Measurements from ENCODE around the gene PRKG1.

PRKG1 gene

DNA sequence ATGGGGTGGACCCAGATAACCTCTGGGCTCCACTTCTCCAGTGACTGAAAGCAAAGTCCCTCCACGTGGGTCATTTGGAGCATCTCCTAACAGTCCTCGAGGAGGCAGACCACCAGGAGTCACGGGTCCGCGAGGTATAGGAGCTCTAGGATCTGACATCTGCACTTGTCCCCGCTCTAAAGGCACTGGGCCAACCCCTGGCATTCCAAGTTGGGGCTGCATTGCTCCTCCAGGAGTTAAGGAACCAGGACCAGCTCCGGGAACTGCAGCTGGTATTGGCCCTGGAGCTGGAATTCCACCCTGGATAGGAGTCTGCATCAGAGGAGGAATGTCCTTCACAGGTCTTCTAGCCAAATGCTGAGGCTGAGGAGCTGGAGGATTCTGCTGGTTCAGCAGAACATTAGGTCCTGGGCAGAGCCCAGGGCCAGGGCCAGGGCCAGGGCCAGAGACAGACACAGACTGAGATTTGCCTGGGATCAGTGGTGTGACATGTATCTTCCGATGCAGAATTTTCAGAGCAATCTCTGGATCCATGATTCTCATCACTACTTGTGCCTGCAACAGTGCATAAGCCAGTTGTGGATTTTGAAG is 624.3 kb downstream of the PRKG1 start:
- Histone ChIP-seq H3K9me3 (ENCODE audit: insufficient read depth, low read length, severe bottlenecking) (peaks cover 3% of the 10 kb centered on the region), H4K20me1 (ENCODE audit: insufficient read depth, low read length) (peaks cover 28% of the 10 kb centered on the region), H3K4me2 (ENCODE audit: insufficient read depth, low read length) (peak overlapping the region; percentile 88), H3K9ac (ENCODE audit: low read depth, low read length) (peak overlapping the region; percentile 76), H3K27me3 (ENCODE audit: insufficient read depth, low read length, poor library complexity) (no peaks in the 10 kb centered on the region), H3K36me3 (ENCODE audit: insufficient read depth, low read length) (peaks cover 26% of the 10 kb centered on the region), H3K79me2 (ENCODE audit: insufficient read depth, low read length) (peaks cover 34% of the 10 kb centered on the region), H3K27ac (ENCODE audit: low read length) (peak overlapping the region; percentile 100), H3K4me3 (ENCODE audit: low read depth in 1 of 2, low read length in 2 of 2) (peak overlapping the region; percentile 65 to 86), H2AFZ (ENCODE audit: low read depth, low read length) (peak overlapping the region; percentile 99), H3K4me1 (ENCODE audit: insufficient read depth, low read length) (peaks cover 34% of the 10 kb centered on the region)
- TF ChIP-seq EZH2 (IDR thresholded peaks at IDR 0.05; ENCODE audit: borderline replicate concordance, low read depth, low read length, severe bottlenecking) = no peak
- no peak for TF ChIP-seq CTCF (IDR thresholded peaks at IDR 0.05; ENCODE audit: borderline replicate concordance, extremely low read depth, low read length, poor library complexity, severe bottlenecking)
- DNase-seq = no peak
- no peak for ATAC-seq (ENCODE audit: insufficient read depth, low read depth)

DNA sequence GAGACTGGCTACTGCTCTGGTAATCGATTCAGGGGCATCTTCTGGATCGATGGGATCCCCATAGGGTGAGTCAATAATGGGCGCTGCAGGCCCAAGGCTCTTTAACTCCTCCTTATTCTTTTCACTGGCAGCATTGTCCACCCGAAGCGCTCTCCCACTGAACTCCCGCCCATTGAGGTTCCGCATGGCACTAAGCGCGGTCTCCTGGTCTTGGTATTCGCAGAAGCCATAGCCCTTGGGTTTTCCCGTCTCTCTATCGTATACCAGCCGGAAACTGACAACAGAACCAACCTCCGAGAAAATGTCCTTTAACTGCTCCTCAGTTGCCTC is 624.8 kb downstream of the PRKG1 start:
- Histone ChIP-seq H3K79me2 (ENCODE audit: insufficient read depth, low read length) (peaks cover 34% of the 10 kb centered on the region), H3K27me3 (ENCODE audit: insufficient read depth, low read length, poor library complexity) (no peaks in the 10 kb centered on the region), H3K9me3 (ENCODE audit: insufficient read depth, low read length, severe bottlenecking) (peaks cover 3% of the 10 kb centered on the region), H3K4me3 (ENCODE audit: low read depth in 1 of 2, low read length in 2 of 2) (peak overlapping the region; percentile 65 to 86), H3K36me3 (ENCODE audit: insufficient read depth, low read length) (peaks cover 26% of the 10 kb centered on the region), H2AFZ (ENCODE audit: low read depth, low read length) (peak overlapping the region; percentile 99), H4K20me1 (ENCODE audit: insufficient read depth, low read length) (peaks cover 28% of the 10 kb centered on the region), H3K4me1 (ENCODE audit: insufficient read depth, low read length) (peaks cover 34% of the 10 kb centered on the region), H3K27ac (ENCODE audit: low read length) (peak overlapping the region; percentile 100), H3K9ac (ENCODE audit: low read depth, low read length) (peak overlapping the region; percentile 76), H3K4me2 (ENCODE audit: insufficient read depth, low read length) (peak overlapping the region; percentile 88)
- TF ChIP-seq CTCF (IDR thresholded peaks at IDR 0.05; ENCODE audit: borderline replicate concordance, extremely low read depth, low read length, poor library complexity, severe bottlenecking) (no peak), EZH2 (IDR thresholded peaks at IDR 0.05; ENCODE audit: borderline replicate concordance, low read depth, low read length, severe bottlenecking) (no peak)
- DNase-seq (no peak), ATAC-seq (ENCODE audit: insufficient read depth, low read depth) (peak; percentile 39)

DNA sequence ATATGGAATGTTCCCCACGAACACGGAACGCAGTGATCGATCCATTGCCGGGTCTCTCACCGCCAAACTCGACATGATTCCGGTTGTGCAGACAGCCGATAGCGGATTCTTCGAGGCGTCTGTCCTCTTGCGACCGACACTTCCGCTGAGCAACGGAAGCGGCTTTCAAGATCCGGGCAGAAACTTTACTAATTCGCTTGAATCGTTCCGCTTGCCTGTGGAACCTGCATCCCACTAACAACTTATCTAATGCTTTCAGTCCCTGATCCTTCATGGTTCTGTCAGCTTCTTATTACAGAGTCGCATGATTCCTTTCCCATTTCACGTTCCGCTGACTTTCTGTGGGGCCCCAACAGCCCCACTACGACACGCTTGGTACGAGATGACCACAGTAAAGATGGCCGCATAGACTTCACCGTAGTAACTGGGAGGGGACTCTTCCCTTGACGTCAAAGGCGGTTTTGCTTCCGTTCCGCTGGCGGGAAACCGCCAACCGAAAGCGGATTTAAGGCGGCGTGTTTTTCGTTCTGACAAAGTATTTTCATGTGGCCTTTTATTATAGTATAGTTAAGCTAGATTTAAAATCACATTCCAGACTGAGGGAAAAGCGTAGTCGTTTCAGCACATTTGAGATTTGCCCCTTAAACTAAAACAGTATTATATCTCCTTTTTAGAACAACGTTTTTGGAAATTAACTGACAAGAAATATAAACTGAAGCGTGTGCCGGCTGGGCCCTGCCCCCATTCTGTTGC is 625.4 kb downstream of the PRKG1 start, which contains the start of gene CSTF2T:
TSS of gene CSTF2T (minus strand) at position 121 of the 753 bp plus-strand sequence. CDS start at position 75, 46 bp downstream.
- peak within 1 kb of the TSS; percentile 100 for H3K27ac ChIP-seq (ENCODE audit: low read length)

More for the DNA sequence above, 625.4 kb downstream of the PRKG1 start, which contains the start of gene CSTF2T:
- Histone ChIP-seq H2AFZ (ENCODE audit: low read depth, low read length) (peak within 1 kb of the TSS; percentile 99), H4K20me1 (ENCODE audit: insufficient read depth, low read length) (peaks cover 28% of the 10 kb centered on the region), H3K9ac (ENCODE audit: low read depth, low read length) (peak within 1 kb of the TSS; percentile 76), H3K9me3 (ENCODE audit: insufficient read depth, low read length, severe bottlenecking) (peaks cover 3% of the 10 kb centered on the region), H3K4me1 (ENCODE audit: insufficient read depth, low read length) (peaks cover 34% of the 10 kb centered on the region), H3K36me3 (ENCODE audit: insufficient read depth, low read length) (peaks cover 26% of the 10 kb centered on the region), H3K27me3 (ENCODE audit: insufficient read depth, low read length, poor library complexity) (no peaks in the 10 kb centered on the region), H3K4me2 (ENCODE audit: insufficient read depth, low read length) (peak within 1 kb of the TSS; percentile 88), H3K4me3 (ENCODE audit: low read depth in 1 of 2, low read length in 2 of 2) (peak within 1 kb of the TSS; percentile 65 to 86), H3K79me2 (ENCODE audit: insufficient read depth, low read length) (peaks cover 34% of the 10 kb centered on the region)
- ATAC-seq (ENCODE audit: insufficient read depth, low read depth) (peak; percentile 85), DNase-seq (peak; percentile 90)
- TF ChIP-seq CTCF (IDR thresholded peaks at IDR 0.05; ENCODE audit: borderline replicate concordance, extremely low read depth, low read length, poor library complexity, severe bottlenecking) (no peak), EZH2 (IDR thresholded peaks at IDR 0.05; ENCODE audit: borderline replicate concordance, low read depth, low read length, severe bottlenecking) (no peak)
